Stimulated activated CD4-positive, alpha-beta T cell treated with anti-CD3 and anti-CD28 coated beads, TNF-alpha, amount 100 ng/mL, for 1 hour (primary cell): ENCODE data around the gene PPP2R1B.
"Not testable (repeated sequence)": the region's sequence is repeated elsewhere in the genome, so short reads cannot be mapped to it uniquely, and the experiment has no call there.

Experiments
- DNase-seq, 3 donors: peaks; one replicate each; pipeline ENCODE4 v3.0.0-alpha.2; 2020; ENCODE audit warnings: low read depth in 3 of 3, low spot score in 1 of 3

Gene PPP2R1B

DNA sequence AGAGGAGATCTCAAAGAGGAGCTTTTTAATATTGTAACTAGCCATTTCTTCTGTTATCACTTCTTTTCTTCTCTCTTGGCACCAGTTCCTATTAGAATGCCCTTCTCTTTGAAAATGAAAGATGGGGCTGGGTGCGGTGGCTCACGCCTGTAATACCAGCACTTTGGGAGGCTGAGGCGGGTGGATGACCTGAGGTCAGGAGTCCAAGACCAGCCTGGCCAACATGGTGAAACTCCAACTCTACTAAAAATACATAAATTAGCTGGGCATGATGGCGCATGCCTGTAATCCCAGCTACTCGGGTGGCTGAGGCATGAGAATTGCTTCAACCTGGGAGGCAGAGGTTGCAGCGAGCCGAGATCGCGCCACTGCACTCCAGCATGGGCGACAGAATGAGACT, 18.1 kb upstream of the PPP2R1B start:
- DNase-seq = not testable (repeated sequence)

DNA sequence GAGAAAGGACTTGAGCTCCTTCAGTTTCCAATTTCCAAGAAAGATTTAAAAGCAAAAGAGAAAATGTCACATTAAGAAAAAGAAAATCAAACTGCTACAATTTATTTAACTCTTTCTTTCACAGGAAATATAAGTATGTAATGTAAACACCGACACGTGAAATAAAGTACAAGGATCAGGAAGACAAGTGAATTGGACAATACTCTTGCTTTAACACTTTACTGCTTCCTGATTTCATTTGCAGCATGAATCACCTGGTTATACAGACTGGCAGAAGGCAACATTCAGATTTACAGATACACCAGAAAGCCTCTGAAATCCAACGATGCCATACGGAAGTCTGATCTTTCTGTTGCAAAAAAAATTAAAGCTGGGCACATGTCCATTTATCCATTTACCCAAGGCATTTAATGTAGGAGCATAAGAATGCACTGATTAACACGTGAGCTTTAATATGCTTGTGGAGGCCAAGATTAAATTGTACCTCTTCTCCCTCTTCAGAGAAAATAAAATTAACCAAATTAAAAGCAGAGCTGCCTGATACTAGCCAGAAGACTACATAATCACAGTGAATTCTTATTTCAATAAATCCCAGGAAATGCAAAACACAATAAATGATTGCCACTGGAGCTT, 16.0 kb upstream of the PPP2R1B start:
- DNase-seq = no peak

DNA sequence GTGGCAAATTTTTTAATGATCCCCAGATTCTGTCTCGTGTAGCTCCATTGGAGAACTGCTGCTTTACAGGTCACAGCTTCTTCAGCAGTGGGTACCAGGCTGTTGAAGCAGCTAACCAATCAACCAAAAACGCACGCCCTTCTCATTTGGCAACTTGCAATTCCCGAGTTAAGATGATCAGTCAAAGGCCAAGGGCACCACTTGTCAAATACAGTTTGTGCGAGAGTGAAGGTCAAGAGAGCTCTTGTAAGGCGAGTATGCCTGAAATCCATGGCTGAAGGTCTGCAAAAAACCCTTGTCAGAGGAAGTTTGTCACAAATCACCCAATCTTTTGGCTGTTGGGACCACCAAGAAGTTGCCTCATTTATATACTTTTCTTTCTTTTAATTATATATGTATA, 12.9 kb upstream of the PPP2R1B start:
- DNase-seq = no peak

DNA sequence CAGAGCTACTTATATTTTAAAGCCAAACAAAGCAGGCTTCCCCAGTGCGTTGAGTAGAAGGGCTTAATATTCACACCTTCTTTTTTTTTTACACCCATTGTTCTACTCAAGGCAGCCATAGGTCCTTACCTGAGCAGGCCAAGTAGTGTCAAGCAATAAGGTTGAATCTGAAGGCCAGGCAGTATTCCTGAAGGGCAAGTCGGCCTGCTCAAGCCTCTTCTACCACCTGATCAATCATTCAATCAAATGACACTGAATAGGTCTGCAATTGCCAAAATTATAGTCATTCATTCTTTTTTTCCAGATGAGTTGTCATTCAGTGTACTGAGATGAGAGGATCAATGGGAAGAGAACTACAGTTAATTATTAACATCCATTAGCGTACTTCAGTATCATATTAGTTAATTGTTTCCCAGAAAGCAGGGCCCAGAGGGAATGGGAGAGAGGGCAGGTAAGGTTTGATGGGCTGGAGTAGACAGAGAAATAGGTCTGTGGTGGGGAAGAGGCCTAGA, 11.9 kb upstream of the PPP2R1B start:
- no peak for DNase-seq

DNA sequence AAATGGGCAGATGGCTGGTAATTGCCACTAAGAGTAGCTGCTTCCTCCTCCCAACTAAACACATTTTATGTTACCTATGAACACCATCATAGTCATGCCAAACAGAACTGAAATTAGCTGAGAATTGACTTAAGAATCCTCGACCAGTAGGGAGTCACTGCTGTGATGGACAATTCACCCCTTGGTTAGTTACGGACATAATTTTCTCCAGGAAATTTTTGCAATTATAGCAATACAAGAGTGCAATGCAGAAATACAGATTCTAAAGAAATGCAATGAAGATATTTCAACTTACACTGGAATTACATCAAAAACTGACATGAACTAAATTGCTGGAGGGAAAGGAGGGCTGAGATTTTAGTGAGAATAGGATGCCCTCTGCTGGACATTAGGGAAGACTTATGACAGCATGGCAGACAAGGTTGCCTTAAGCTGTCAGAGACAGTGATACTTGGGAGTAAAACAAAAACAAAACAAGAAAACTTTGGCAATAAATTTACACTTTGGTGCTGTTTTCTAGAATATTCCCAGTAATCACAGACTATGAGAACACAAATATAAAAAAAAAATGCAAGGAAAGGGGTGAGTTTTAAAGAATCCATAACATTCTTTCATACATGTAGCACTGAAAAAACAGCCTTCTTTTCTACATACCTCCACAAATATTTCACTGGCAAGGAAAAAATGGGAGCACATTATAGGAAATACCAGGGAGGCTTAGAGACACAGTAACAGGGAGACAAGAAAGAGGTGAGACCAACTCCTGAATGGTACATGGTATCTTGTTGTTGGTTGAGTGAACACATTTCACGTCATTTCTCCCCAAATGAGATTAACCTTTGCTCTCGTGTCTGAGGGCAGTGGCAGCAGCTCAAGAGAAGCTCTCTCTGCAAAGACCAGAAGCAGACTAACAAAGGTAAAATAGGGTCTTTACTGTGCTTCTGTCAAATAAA, 11.2 kb upstream of the PPP2R1B start:
- no peak for DNase-seq

DNA sequence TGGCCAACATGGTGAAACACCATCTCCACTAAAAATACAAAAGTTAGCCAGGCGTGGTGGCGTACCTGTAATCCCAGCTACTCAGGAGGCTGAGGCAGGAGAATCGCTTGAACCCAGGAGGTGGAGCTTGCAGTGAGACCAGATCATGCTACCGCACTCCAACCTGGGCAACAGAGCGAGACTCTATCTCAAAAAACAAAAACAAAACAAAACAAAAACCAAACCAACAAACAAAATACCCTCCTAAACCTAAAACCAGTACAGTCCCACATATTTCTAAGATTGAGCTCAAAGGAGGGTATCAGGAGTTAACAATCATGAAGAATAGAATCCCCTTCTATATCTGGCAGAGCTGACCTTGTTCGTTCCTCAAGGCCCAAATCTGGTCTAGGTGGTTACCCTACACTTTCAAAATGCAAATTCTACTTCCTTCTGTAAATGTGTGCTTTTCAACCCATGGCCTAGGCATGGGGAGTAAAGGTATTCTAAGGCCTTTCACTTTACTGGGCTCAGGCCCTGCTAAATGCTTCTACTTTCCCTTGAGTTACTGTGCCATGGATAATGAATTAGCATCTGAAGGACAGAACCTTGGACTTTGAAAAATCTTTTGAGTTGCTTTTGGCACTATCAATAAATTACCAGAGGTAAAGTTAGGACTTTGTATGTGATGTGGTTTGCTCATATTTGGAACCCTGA, 10.4 kb upstream of the PPP2R1B start:
- DNase-seq = no peak

DNA sequence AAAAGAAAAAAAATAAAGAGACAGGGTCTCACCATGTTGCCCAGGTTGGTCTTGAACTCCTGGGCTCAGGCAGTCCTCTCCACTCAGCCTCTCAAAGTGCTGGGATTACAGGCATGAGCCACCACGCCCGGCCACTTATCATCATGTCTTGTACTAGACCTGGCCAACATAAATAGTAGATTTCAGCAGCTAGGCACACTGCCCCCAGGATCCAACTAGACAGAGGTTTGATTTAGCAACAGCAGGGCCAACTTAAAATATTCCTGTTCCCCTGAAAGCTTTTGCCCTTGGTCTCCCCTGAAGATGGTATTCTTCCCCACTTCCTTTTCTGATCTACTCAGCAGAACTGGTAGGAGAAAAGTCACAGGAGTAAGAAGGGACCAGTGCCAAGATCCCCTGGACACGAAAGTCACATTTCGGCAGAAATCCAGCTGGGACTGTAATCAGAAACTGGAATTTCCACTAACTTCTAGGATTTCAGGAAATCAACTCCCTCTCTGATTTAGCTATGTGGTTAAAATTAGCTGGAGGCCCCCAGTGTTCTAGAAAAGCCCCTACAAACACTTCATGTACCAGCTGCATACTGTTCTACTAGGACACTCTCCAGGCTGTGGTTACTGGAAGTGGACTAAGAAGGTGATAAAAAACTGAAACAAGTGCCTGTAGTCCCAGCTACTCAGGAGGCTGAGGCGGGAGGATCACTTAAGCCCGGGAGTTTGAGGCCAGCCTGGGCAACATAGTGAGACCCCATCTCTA, 8.9 kb upstream of the PPP2R1B start:
- DNase-seq = no peak

DNA sequence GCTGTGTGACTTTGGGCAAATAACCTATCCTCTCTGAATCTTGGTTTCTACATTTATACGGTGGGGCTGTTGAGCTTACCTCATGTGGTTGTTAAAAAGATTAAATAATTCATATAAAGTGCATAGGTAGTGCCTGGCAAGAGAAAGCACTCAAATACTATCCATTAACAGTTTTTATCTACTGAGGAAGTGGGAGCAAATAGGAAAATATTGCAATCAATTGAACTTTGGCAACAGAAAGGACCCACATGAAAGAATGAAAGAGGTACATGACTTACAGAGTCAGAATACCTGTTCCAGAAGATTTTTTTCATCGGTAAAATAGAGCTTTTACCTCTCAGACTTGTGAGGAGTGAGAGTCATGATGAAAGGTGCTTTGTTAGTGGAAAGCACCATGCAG, 6.3 kb upstream of the PPP2R1B start:
- DNase-seq = no peak

DNA sequence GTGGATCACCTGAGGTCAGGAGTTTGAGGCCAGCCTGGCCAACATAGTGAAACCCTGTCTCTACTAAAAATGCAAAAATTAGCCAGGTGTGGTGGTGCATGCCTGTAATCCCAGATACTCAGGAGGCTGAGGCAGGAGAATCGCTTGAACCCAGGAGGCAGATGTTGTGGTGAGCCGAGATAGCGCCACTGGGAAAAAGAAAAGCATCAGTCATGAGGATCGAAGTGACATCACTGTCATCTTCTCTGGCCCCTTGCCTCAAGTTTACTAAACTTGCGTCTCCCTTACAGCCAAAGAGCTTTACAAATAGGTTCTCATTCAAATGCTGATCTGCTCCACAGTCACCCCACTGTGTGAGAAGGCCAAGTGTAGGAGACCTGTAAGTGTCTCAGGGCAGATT, 5.0 kb upstream of the PPP2R1B start:
- not testable (repeated sequence) for DNase-seq

DNA sequence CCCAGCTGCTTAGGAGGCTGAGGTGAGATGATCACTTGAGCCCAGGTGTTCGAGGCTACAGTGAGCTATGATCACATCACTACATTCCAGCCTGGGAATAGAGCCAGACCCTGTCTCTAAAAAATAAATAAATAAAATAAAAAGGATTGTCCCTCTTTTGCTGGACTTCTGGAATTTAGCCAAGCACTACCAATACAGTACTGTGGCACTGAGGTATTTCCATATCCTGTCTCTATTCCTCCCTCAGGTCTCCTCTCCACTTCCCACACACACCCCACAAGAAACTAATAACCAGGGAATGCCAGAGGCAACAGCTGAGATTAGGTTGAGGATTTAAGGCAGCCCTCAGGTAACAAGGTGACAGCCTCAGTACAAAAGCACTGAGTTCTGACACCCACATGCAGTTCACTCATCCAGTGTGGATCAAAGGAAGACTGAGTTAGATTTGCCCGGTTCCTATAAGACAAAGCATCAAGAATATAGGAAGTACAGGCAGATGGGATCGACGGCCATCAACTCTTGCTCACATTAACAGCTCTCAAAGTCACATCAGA, 4.5 kb upstream of the PPP2R1B start:
- no peak for DNase-seq

DNA sequence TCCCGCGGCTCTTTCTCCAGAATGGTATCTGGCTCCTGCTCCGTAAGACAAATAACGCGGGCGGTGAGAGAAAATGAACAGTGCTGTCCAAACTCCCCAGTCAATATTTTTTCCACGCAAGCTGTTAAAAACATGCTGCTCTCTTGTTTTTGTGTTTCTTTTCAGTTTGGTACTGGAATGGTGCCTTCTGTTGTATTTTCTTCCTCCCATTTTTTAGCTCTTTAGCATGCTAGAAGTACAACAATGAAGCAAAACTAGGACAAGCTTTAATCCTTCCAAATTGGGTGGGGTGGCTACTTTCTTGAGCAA, 599 bp upstream of the PPP2R1B start:
- DNase-seq = no peak

DNA sequence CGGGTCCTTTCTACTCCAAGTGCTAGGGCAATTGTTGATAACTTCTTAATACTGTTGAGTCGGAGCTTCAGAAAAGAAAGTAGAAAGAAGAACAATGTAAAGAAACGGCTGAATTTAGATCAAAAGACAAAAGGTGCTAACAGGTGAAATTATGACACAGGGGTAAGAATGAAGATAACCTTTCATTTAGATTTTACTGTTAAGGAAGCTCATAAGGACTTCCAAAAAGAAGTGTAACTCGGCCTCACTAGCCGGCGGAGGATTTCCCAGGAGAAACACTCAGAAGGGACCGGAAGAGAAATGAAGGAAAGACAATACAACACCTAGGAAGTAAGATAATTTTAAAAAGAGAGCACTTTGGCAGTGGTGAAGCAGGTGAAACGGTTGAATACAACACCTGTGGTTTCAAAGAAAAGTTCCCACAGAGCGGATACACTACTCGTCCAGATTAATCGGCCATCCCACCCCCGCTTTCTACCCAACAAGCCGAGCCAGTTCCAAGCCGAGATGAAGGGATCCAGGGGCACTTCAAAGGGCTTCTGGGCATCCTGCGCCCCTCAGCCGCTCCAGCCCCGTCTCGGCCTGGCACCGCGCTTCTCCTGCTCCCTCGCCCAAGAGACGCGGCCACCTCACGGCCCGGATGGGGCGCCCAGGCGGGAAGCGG, 737 bp downstream of the PPP2R1B start:
- no peak for DNase-seq

DNA sequence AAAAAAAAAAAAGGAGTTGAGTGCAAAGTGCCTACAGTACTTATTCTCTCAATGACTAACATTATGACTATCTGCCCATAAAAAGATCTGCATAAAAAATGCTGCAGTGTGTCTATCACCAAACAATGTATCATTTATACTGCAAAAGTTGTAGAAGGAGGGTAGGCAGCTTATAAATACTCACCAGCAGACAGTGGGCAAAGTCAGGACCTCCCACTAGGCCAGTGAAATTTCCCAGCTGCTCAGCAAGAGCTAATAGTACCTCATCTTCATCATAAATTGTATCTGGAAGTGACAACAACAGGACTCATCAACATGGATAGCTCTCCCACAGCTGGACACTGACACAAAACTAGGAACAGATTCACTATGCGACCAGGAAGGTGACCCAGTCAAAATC, 1.6 kb downstream of the PPP2R1B start:
- DNase-seq = no peak

DNA sequence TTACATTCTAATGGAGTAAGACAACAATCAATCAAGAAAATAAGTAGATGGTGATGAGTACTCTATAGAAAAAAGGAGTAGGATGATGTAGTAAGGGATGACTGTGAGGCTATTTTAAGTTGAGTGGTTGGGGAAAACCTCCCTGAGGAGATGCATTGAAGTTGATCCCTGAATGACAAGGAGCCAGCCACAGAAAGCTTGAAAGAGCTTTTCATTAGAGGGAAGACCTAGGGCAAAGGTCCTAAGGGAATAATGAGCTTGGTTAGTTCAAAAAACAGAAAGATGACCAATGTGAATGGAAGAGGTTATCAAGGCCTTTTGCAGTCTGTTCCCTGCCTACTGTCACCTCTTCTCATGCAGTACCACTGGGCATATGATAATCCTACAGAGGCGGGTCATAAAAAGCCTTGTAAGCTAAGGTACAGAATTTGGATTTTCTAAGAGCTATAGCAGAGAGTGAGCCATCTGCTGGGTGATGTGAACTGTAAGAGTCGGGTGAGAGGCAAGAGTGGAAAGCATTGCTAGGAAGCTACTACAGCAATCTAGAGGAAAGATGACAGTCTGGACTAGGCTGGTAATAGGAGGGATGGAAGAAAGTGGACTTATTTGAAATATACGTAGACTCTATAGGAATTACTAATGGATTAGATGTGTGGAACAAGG, 3.1 kb downstream of the PPP2R1B start:
- no peak for DNase-seq

DNA sequence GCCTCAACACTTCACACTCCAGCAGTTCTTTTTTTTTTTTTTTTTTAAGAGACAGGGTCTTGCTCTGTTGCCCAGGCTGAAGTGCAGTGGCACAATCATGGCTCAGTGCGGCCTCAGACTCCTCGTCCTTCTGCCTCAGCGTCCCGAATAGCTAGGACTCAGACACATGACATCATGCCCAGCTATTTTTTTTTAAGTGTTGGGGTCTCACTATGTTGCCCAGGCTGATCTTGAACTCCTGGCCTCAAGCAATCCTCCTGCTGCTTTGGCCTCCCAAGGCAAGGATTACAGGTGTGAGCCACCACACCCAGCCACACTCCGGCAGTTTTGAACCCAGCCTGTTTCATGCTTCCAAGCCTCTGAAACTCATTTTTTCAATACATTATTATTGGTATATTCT, 3.7 kb downstream of the PPP2R1B start:
- no peak for DNase-seq

DNA sequence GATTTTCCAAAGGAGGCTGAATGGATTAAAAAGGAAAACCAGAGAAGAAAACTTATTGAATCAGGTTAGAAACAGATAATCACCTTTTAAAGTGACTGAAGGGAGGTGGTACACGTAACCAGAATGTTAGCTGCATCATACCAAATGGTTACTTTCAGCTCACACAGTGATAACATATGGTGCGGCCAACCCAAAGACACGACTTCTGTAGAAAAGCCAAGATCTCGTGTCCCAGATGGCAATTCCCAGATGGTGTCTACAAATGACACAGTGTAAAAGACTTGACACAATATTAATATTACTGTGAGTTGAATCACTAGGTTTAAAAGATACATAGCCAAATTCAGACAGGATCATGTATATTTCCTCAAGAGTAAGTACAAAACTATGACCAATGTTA, 5.2 kb downstream of the PPP2R1B start:
- no peak for DNase-seq

DNA sequence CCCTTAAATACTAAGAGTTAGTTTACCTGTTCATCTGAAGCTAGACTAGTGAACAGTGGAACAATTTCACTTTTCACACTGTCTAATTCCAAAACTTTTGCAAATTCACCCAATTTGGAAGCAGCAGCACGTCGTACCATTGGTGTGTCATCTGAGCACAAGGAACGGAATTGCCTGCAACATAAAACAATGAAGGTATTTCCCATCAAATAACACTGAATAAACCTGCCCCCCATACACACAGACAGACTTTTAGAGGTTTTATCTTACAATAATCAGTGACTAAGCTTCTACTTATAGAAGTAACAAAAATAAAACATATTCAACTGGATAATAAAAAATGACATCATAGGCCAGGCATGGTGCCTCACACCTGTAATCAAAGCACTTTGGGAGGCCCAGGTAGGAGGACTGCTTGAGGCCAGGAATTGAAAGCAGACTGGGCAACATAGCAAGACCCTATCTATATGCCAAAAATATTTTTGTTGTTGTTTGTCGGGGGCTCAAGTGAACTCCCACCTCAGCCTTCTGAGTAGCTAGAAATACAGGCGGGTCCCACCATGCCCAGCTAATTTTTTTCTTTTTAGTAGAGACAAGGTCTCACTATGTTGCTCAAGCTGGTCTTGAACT, 6.3 kb downstream of the PPP2R1B start:
- no peak for DNase-seq

DNA sequence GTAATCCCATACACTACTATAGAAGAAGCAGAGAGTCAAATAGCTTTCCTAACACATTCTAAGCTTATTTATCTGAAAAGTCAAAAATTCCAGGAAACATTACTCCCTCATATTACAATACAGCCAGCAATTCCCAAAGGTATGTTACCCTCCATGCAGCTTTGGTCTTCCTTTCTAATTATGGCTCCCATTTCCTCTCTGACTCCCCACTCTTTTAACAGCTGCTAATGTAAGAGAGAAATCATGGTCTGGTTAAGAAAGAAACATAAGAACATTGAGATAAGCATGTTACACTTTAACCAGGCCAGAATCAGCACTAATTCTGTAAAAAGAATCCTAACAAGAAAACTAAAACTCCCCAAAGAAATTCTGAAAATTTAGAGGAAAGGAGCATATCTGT, 6.8 kb downstream of the PPP2R1B start:
- no peak for DNase-seq

DNA sequence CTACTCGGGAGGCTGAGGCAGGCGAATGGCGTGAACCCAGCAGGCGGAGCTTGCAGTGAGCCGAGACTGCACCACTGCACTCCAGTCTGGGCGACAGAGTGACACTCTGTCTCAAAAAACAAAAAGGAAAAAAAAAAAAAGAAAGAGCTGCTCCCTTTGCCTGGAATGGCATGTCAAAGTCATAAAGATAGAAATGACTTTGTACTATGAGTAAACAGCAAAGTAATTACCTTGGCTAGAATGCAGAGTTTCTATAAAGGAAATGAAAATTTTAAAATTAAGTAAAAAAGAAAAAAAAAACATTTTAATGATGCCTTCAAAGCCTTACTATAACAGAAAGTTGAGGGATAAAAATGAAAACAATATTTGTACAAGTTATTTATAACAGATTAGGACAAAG, 10.1 kb downstream of the PPP2R1B start:
- no peak for DNase-seq
